ENCODE results near the gene LPAR1. TPM values are rescaled to one million over a fixed set of nuclear protein-coding genes. Genes with fewer than 3 reads are reported as not detected.

The LPAR1 gene
- total RNA-seq, 1 experiment from 2014 or later, result not detected

GRCh38 chr9:110958847-110959246 is 79.4 kb downstream of the LPAR1 start:
- DNase-seq (ENCODE audit: low spot score), result no peak

GRCh38 chr9:110954822-110955291 is 83.4 kb downstream of the LPAR1 start:
- DNase-seq (ENCODE audit: low spot score), result no peak

GRCh38 chr9:110952540-110952859 is 85.8 kb downstream of the LPAR1 start:
- DNase-seq (ENCODE audit: low spot score), result no peak

- no peak for DNase-seq (ENCODE audit: low spot score)
Measured at GRCh38 chr9:110951805-110952539, 86.3 kb downstream of the LPAR1 start.

- DNase-seq (ENCODE audit: low spot score), result no peak
Measured at GRCh38 chr9:110950041-110950645, 88.1 kb downstream of the LPAR1 start.

GRCh38 chr9:110949081-110949480 is 89.2 kb downstream of the LPAR1 start:
- no peak for DNase-seq (ENCODE audit: low spot score)

GRCh38 chr9:110947491-110948044 is 90.7 kb downstream of the LPAR1 start:
- no peak for DNase-seq (ENCODE audit: low spot score)

GRCh38 chr9:110942522-110942921 is 95.7 kb downstream of the LPAR1 start:
- no peak for DNase-seq (ENCODE audit: low spot score)

- DNase-seq (ENCODE audit: low spot score), result no peak
Measured at GRCh38 chr9:110940951-110941557, 97.2 kb downstream of the LPAR1 start.

GRCh38 chr9:110939573-110939972 is 98.7 kb downstream of the LPAR1 start:
- no peak for DNase-seq (ENCODE audit: low spot score)

GRCh38 chr9:110939047-110939446 is 99.2 kb downstream of the LPAR1 start:
- DNase-seq (ENCODE audit: low spot score), result no peak

- no peak for DNase-seq (ENCODE audit: low spot score)
Measured at GRCh38 chr9:110938242-110938641, 100.0 kb downstream of the LPAR1 start.

GRCh38 chr9:110936719-110937452 is 101.4 kb downstream of the LPAR1 start:
- DNase-seq (ENCODE audit: low spot score), result no peak

- DNase-seq (ENCODE audit: low spot score), result no peak
Measured at GRCh38 chr9:110936237-110936636, 102.0 kb downstream of the LPAR1 start.

- no peak for DNase-seq (ENCODE audit: low spot score)
Measured at GRCh38 chr9:110935829-110936228, 102.4 kb downstream of the LPAR1 start.

- DNase-seq (ENCODE audit: low spot score), result no peak
Measured at GRCh38 chr9:110933350-110934001, 104.8 kb downstream of the LPAR1 start.

GRCh38 chr9:110932863-110933262 is 105.4 kb downstream of the LPAR1 start:
- DNase-seq (ENCODE audit: low spot score), result no peak

GRCh38 chr9:110928599-110928998 is 109.7 kb downstream of the LPAR1 start:
- DNase-seq (ENCODE audit: low spot score), result no peak

GRCh38 chr9:110926828-110927487 is 111.3 kb downstream of the LPAR1 start:
- no peak for DNase-seq (ENCODE audit: low spot score)

- DNase-seq (ENCODE audit: low spot score), result no peak
Measured at GRCh38 chr9:110923601-110924000, 114.7 kb downstream of the LPAR1 start.

GRCh38 chr9:110922145-110922544 is 116.1 kb downstream of the LPAR1 start:
- DNase-seq (ENCODE audit: low spot score), result no peak

Measured in HT-29 (cell line).